Prostate gland (tissue), 2 donors: ENCODE measurements around the gene AK8.

Source experiments
- POLR2A ChIP-seq: fragments of 450-650 bp; IDR thresholded peaks from one replicate; pipeline ENCODE4 v1.6.1; 2016; ENCODE audit warnings: antibody characterized with exemption, mild to moderate bottlenecking
- POLR2AphosphoS5 ChIP-seq: sonication (generic); formaldehyde crosslinking; IDR thresholded peaks from one replicate; pipeline ENCODE4 v1.6.1; 2017; ENCODE audit warnings: antibody characterized with exemption
- TF ChIP-seq, protein P1 (sequence below), 4 experiments: fragments of 200-600 bp in 2 of 4; fragments of 450-650 bp in 2 of 4; sonication (generic) in 2 of 4; IDR thresholded peaks; 1 replicate in 3 of 4; 2 replicates in 1 of 4; pipeline ENCODE4 v1.5.1; 2016 to 2019; ENCODE audit warnings: antibody characterized with exemption in 4 of 4, mild to moderate bottlenecking in 2 of 4, moderate library complexity in 2 of 4

DNA sequence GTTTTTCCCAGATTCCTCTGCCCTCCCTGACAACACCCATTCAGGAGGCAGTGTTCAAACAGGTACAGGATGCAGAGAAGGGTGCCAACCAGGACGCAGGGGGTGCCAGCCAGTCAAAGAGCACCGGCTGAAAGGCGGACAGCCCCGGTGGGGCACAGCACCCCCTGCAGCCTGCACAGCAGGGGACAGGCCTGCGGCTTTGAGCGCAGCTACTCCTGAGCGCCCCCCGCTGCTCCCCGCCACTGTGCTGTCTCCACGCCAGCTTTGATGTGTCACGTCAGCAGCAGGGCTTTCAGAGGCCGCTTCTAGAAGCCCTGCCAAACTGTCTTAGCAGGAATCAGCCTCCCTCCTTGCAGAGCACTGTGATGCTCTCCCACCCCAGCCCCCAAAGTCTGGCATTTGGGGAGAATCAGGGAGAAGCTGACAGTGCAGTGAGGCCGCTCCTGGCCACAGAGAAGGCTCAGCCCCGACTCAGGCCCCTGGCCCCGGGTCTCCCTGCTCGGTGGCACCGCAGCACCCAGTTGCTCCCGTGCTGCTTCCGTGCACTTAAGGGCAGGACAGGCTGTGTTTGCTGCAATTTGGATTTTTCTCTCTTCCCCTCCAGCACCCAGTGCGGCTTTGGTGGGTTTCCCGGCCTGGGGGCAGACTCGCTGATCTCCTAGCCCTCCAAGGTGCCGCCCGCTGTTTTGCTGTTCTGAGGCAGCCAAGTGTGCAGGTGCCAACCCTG is 20.3 kb downstream of the AK8 start:
- TF ChIP-seq POLR2A (no peak), POLR2AphosphoS5 (no peak)
- TF ChIP-seq, protein P1, sequence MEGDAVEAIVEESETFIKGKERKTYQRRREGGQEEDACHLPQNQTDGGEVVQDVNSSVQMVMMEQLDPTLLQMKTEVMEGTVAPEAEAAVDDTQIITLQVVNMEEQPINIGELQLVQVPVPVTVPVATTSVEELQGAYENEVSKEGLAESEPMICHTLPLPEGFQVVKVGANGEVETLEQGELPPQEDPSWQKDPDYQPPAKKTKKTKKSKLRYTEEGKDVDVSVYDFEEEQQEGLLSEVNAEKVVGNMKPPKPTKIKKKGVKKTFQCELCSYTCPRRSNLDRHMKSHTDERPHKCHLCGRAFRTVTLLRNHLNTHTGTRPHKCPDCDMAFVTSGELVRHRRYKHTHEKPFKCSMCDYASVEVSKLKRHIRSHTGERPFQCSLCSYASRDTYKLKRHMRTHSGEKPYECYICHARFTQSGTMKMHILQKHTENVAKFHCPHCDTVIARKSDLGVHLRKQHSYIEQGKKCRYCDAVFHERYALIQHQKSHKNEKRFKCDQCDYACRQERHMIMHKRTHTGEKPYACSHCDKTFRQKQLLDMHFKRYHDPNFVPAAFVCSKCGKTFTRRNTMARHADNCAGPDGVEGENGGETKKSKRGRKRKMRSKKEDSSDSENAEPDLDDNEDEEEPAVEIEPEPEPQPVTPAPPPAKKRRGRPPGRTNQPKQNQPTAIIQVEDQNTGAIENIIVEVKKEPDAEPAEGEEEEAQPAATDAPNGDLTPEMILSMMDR (IDR thresholded peaks at IDR 0.05), result no peak
